Stimulated activated CD4-positive, alpha-beta T cell treated with anti-CD3 and anti-CD28 coated beads, Interleukin-2, amount 100 ng/mL, for 24 hours (primary cell): ENCODE results near the gene ADCY4.
"Not testable (repeated sequence)": the region's sequence is repeated elsewhere in the genome, so short reads cannot be mapped to it uniquely, and the experiment has no call there.

Experiments
- DNase-seq, 2 donors: peaks; one replicate each; pipeline ENCODE4 v3.0.0-alpha.2; 2020

The ADCY4 gene

GRCh38 chr14:24366721-24367513 is 32.0 kb upstream of the ADCY4 start:
- DNase-seq, result peak; percentile 29 to 45

- DNase-seq, result no peak
Observed at GRCh38 chr14:24366413-24366720, 31.5 kb upstream of the ADCY4 start.

- peak; percentile 56 to 76 for DNase-seq
Observed at GRCh38 chr14:24365600-24366412, 30.9 kb upstream of the ADCY4 start.

- no peak for DNase-seq
Observed at GRCh38 chr14:24364841-24365240, 30.0 kb upstream of the ADCY4 start.

DNA sequence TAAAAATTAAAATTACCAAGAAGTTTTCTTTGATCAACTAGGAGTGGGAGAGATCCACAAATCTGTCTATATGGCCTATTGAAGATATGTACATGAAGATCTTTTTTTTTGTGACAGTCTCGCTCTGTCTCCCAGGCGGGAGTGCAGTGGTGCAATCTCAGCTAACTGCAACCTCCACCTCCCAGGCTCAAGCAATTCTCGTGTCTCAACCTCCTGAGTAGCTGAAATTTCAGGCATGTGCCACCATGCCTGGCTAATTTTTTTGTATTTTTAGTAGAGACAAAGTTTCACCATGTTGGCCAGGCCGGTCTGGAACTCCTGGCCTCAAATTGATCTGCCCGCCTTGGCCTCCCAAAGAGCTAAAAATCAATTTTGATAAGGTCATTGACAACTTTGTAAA is 28.5 kb upstream of the ADCY4 start:
- DNase-seq, result no peak

GRCh38 chr14:24362241-24362960 is 27.5 kb upstream of the ADCY4 start:
- no peak for DNase-seq

DNA sequence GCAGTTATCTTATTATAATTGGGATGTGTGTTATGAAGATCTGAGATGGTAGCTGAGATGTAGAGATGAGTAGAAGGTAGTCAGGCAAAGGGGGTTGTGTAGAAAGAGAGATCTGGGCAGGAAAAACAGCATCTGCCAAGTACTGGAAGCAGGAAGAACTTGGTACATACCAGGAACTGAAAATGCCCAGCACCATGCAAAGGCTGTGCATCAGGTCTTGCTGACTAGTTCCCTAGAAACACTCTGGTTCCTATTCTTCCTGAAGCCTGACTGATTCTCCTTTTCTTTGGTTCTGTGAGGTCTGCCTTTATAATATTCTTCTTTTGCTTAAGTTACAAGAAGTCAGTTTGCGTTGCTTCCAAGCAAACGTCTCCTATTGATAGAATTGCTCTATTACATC is 26.5 kb upstream of the ADCY4 start:
- DNase-seq, result no peak

- DNase-seq, result no peak
Observed at GRCh38 chr14:24360281-24360680, 25.4 kb upstream of the ADCY4 start.

GRCh38 chr14:24356208-24356607 is 21.3 kb upstream of the ADCY4 start:
- no peak for DNase-seq

DNA sequence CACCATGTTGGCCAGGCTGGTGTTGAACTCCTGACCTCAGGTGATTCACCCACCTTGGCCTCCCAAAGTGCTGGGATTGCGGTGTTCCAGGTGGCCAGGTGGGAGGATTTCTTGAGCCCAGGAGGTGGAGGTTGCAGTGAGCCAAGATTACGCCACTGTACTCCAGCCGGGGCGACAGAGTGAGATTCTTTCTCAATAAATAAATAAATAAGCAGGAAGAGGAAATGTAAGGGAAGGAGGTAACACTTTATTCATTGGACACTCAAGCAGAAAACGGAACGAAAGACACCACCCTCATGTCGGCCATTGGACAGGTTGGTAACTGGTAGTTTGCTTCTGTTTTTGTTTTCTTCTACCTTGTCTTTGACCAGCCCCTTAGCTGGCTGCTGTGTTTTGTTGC is 20.1 kb upstream of the ADCY4 start:
- DNase-seq, result no peak

DNA sequence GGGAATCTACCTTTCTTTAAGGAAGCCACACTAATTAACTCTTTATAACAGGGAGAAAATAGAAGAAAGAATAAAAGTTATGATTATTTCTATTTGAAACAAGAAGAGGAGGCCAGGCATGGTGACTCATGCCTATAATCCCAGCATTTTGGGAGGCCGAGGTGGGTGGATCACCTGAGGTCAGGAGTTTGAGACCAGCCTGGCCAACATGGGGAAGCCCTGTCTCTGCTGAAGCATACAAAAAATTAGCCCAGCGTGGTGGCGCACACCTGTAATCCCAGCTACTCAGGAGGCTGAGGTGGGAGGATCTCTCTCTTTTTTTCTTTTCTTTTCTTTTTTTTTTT is 19.6 kb upstream of the ADCY4 start:
- DNase-seq, result not testable (repeated sequence)

GRCh38 chr14:24353559-24354481 is 18.9 kb upstream of the ADCY4 start:
- DNase-seq, result no peak

- DNase-seq, result no peak
Observed at GRCh38 chr14:24351517-24351916, 16.6 kb upstream of the ADCY4 start.

DNA sequence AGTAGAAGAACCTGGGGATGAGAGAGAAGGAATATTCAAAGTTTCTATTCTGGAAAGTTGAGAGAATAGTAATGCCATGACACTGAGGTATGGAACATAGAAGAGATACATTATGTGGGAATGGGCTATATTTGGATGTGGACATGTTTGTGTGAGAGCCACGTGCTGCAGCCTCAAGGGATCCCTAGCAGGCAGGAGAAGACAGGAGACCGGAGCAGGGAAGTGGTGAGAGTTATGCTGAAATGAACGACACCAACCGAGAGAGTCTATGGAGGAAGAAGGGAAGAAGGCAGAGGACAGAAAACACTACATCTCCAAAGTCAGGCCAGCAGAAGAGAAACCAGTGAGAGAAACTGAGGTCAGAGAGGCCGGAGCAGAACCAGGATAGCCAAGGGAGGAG is 14.9 kb upstream of the ADCY4 start:
- no peak for DNase-seq

DNA sequence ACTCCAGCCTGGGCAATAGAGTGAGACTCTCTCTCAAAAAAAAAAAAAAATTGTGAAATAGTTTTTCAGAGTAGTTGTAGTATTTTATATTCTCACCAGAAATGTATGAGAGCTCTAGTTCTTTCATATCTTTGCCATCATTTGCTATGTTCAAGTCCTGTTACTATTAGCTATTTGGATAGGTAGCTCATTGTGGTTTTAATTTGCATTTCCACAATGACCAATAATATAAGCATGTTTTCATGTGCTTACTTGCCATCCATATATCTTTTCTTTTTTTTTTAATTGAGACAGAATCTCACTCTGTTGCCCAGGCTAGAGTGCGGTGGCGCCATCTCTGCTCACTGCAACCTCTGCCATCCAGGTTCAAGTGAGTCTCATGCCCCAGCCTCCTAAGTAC is 13.3 kb upstream of the ADCY4 start:
- DNase-seq, result no peak

DNA sequence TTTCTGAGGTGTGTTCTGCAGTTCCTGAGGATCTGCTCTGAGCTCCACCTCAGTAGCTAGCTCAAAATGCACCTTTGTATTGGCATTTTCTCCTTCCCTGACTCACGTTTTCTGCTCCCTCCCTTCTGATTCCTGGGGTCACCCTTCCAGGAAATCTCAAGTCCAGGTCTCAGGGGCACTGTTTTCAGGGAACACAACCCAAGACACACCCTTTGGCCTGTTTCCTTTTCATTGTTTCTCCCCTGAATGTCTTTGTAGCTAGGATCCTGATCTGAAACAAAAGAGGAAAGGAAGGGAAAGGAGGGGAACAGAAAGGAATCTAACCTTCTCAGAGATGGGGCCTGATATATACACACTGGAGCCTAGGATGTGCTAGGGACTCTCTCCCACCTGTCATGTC is 12.3 kb upstream of the ADCY4 start:
- DNase-seq, result no peak

DNA sequence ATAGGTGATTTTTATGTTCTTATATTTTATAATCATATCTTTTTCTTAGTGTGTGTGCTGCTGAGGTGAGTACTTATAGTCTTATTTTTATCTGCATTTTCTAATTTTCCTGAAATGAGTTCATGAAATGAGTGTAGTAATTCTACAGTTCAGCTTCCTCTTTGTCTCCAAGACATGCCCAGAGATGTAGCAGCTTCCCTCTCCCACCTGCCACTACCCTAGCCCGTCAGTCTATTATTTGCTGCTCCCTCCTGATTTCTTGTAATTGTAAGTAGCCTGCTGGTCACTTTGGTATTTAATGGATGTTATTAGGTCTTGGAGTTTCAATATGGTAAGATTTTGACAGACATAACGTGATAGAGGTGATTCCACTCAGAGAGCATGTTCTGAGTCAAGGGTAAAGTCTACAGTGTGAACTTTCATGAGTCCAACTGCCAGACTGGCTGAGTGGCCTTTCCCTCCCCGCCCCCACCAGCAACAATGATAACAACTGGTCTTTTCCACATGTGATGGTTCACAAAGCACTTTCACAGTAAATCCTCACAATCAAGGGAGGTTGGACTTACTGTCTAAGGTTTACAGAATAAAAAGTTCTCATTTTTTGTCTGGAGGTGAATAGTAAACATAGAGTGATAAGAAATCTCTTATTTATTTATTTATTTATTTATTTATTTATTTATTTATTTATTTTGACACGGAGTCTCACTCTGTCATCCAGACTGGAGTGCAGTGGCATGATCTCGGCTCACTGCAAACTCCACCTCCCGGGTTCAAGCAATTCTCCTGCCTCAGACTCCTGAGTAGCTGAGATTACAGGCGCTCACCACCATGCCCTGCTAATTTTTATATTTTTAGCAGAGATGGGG is 9.2 kb upstream of the ADCY4 start:
- DNase-seq, result no peak

GRCh38 chr14:24342889-24343288 is 8.0 kb upstream of the ADCY4 start:
- DNase-seq, result no peak

GRCh38 chr14:24340606-24341005 is 5.7 kb upstream of the ADCY4 start:
- no peak for DNase-seq

DNA sequence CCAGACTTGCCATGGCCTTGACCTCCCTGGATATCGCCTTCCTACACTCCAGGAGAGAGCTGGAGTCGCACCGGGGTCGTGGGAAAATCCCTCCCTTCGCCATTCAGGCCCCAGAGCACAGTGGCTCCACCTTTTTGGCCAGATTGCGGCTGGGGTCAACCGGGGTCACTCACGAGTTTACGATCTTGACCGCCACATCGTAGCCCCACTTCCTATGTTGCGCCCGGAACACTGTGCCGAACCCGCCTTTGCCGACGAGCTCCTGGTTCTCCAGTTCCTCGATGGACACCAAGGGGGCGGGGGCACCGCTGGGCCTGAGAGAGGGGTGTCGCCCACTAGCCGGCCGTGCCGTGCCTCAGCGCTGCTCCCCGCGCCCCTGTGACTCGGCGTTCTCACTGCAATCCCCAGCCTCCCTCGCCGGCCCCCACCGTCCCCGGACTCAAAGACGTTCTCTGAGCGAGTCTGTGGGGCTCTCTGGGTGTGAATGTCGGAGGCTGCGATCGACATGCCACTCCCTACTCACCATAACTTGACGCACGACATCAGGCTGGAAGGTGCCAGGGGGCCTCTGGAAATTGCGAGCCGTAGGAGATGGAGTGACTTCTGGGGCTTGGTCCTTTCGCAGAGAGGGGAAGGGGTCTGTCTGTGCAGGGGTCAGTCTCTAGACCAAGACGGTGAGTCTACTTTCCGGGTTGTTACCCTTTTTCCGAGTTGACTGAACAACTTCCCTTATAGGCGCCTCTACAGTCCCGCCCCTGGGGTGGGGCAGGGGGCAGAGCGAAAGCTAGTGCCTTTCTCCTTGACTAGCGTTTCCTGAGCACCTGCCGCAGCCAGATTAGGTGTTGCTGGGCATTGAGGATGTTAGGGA is 4.6 kb upstream of the ADCY4 start, which contains the start of gene RIPK3:
Gene RIPK3, minus strand, starts transcription at position 708 of the 868 bp plus-strand sequence. Its CDS starts 165 bp downstream, at position 543.
- peak; percentile 75 for DNase-seq

GRCh38 chr14:24338843-24339242 is 4.0 kb upstream of the ADCY4 start:
- no peak for DNase-seq
